Endometrium (tissue), 2 donors: Measurements from ENCODE around the gene CA4.
"Not testable (repeated sequence)": the region's sequence is repeated elsewhere in the genome, so short reads cannot be mapped to it uniquely, and the experiment has no call there.

Source experiments
- FAIRE-seq: peaks from 2 replicates; lab custom pipeline; 2012; peaks lifted over from hg19 to GRCh38; lab: Jason Lieb, UNC
- donor health status: control.
- donor health status: control.

CA4 gene

GRCh38 chr17:60174767-60175166 is 25.0 kb downstream of the CA4 start:
- not testable (repeated sequence) for FAIRE-seq

- FAIRE-seq: not testable (repeated sequence)
Observed at GRCh38 chr17:60176763-60177162, 27.0 kb downstream of the CA4 start.

- FAIRE-seq: not testable (repeated sequence)
Observed at GRCh38 chr17:60178180-60178579, 28.4 kb downstream of the CA4 start.

DNA sequence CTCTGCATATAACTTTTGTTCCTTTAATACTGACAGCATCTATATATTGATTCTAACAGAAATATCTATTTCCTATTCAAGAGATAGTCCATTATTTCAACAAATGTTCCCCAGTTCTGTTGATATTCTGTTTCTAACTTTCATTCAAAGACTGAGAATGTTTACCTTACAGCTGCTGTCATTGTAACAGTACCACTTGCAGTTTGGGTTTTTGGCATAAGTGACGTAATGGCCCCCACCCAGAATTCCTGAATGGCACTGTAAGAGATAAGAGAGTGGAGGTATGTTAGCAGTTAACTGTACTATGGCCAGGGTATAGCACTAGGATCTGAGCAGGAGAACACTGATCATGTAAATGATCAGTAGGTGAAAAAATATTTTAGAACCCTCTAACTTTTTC is 30.6 kb downstream of the CA4 start:
- FAIRE-seq: not testable (repeated sequence)

DNA sequence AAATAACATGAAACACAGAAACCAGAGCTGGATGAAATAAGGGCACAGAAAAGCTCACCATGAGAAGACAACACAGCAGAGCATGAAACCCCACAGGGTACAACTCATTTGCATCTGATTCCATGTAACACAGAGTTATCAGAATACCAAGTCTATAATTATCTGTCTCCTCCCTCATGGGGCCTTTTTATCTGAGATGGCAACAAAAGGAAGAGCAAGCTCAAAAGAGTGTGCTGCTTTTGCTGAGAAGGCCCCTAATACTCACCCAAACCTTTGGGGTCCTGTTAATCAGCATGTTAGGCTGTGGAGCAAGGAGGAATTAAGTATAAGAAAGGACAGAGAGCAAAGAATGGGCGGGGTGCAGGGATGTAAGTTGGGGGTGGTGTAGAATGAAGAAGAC is 36.6 kb downstream of the CA4 start:
- not testable (repeated sequence) for FAIRE-seq

DNA sequence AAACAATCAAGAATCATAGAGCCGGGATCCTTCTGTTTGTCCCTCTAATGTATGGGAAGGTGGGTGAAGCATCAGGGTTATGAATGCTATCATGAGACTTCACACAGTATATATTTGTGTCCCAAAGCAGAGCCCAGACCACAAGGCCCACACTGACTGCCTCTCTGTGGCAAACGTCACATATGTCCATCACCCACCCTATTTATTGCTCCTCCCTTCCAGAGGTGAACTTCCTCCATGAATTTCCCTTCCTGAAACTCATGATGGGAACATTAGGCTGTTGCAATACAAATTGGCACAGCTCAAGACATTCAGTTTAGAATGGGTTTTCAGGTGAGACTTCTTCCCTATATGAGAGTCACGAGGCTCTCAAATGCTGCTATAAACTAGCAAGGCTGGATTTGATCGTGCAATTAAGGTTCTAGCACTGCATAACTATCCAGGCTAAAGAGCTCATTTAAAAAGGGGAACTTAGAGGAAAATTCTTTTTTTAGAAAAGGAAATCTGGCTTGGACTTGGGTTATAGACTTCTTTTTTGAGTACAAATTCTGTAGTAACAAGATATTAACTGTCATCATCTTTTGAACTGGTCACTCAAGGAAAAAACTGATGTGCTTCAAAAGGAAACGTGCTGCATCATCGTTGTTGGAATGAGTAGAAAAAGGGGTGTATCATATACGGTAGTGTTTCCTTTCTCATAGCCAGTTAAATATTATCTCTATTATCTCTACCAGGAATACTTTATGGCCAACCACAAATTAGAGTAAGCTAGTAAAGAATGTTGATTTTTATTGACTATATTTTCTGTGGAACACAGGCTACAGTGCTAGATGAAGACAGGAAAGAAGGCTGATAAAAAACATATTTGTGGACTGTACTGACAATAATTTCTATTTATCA is 37.3 kb downstream of the CA4 start:
- not testable (repeated sequence) for FAIRE-seq

DNA sequence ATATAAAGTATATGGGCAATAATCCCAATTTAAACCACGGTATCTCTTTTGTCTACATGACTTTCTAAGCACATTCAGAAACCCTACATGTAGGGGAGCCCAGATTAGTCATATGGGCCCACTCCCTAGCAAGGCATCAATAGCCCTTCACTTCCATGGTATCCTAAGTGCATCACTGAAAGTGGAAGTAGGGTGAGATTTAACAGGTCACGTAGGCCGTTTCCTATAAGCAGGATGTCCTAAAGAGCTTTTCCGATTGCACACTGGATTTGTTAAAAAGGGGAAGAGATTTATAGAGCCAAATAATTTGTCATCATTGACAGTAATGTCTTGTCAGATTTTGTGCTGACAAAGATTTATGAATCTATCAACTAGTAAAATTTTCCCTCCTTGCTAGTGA is 39.0 kb downstream of the CA4 start:
- FAIRE-seq: no peak

DNA sequence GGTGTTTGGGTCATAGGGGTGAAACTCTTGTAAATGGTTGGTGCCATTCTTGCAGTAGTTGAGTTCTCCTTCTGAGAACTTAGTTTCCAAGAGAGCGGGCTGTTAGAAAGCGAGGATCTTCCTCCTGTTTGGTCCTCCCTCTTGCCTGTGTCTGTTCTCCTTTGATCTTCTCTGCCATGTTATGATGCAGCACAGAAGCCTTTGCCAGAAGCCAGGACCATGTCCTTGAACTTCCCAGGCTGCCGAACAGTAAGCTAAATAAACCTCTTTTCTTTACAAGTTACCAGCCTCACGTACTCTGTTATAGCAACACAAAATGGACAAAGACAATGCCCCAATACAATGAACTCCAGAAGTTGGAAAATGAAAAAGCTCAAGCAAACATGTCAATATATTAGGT is 40.3 kb downstream of the CA4 start:
- not testable (repeated sequence) for FAIRE-seq

DNA sequence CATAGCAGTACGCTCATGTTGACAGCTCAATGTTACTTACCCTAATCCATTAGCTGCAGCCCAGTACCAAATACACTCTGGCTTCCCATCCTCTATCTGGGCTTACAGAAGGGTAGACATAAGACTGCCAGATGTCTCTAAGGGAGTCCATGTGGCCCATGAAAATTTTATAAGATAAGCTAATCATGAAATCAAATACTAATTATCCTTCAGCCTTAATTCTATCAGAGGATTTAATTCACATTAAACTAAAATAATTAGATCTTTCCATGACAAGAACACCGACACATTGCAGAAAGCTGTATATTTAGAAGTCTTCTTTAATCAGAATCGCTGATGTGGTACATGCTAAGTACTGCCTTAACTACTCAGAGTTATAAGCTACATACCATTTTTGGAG is 43.3 kb downstream of the CA4 start:
- FAIRE-seq: not testable (repeated sequence)

DNA sequence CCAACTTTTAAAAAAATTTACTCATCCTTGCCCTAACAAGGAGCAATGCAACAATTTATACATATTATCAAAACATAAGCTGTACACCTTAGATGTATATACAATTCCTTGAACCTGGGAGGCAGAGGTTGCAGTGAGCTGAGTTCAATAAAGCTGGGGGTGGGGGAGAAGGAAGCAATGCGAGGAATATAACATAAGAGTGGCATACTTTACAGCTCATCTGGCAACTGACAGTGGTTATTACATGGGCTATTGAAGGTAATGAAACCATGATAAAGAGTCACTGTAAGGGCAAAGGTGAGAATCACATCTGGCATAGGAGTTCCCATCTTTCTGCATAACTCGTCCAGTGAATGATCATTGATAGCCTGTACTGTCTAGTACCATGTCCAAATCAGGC is 43.7 kb downstream of the CA4 start:
- FAIRE-seq: no peak

GRCh38 chr17:60194141-60194540 is 44.4 kb downstream of the CA4 start:
- not testable (repeated sequence) for FAIRE-seq

DNA sequence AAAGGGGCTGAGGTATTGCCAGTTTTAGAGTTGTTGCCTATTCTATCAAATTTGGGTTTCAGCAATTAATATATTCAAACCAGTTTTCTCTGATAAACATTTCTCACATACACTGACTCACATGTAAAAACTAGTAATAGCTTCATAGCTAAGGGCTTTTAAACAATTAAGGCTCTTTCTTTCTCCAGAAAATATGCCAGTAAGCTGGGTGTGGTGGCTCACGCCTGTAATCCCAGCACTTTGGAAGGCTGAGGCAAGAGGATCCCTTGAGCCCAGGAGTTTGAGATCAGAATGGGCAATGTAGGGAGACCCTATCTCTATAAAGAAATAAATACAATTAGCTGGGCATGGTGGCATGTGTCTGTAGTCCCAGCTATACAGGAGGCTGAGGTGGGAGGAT is 48.9 kb downstream of the CA4 start:
- not testable (repeated sequence) for FAIRE-seq

- FAIRE-seq: not testable (repeated sequence)
Observed at GRCh38 chr17:60205782-60206181, 56.0 kb downstream of the CA4 start.

GRCh38 chr17:60208302-60208701 is 58.5 kb downstream of the CA4 start:
- FAIRE-seq: not testable (repeated sequence)
